Bronchial epithelial cell (primary cell): ENCODE measurements around the gene MLH1. TPM values are rescaled to one million over a fixed set of nuclear protein-coding genes. Genes with fewer than 3 reads are reported as not detected.
A peak's percentile ranks its signal among the peaks of the same experiment; 100 is the strongest.

Source experiments
- DNase-seq: peaks from one replicate; pipeline ENCODE4 v3.0.0-alpha.2; 2010; ENCODE audit warnings: low read depth
- FAIRE-seq: peaks from 2 replicates; lab custom pipeline; 2011; peaks lifted over from hg19 to GRCh38; lab: Jason Lieb, UNC
- H3K27me3 ChIP-seq: 2 replicates; pipeline ENCODE4 v1.5.1; 2011; ENCODE audit warnings: low read length; ENCODE audit not compliant: control insufficient read depth, insufficient read depth
- H3K36me3 ChIP-seq: 2 replicates; pipeline ENCODE4 v1.5.1; 2011; ENCODE audit warnings: low read length; ENCODE audit not compliant: control insufficient read depth, insufficient read depth
- H3K4me3 ChIP-seq: 2 replicates; pipeline ENCODE4 v1.5.1; 2011; ENCODE audit warnings: mild to moderate bottlenecking, low read depth, low read length, control low read depth
- total RNA-seq: library from RNA; depleted of rRNA; stranded (reverse); fragments of >200 nt; gene quantifications from 2 replicates; pipeline ENCODE4 v1.2.1, GENCODE V29; 2014
- TF ChIP-seq, protein P1 (sequence below): IDR thresholded peaks from 2 replicates; pipeline ENCODE4 v1.5.1; 2011; ENCODE audit warnings: mild to moderate bottlenecking, moderate library complexity, low read length, control low read depth, inconsistent platforms; ENCODE audit not compliant: insufficient read depth, severe bottlenecking

Gene MLH1
- total RNA-seq, 1 donor from 2014 or later: 28.7 TPM

DNA sequence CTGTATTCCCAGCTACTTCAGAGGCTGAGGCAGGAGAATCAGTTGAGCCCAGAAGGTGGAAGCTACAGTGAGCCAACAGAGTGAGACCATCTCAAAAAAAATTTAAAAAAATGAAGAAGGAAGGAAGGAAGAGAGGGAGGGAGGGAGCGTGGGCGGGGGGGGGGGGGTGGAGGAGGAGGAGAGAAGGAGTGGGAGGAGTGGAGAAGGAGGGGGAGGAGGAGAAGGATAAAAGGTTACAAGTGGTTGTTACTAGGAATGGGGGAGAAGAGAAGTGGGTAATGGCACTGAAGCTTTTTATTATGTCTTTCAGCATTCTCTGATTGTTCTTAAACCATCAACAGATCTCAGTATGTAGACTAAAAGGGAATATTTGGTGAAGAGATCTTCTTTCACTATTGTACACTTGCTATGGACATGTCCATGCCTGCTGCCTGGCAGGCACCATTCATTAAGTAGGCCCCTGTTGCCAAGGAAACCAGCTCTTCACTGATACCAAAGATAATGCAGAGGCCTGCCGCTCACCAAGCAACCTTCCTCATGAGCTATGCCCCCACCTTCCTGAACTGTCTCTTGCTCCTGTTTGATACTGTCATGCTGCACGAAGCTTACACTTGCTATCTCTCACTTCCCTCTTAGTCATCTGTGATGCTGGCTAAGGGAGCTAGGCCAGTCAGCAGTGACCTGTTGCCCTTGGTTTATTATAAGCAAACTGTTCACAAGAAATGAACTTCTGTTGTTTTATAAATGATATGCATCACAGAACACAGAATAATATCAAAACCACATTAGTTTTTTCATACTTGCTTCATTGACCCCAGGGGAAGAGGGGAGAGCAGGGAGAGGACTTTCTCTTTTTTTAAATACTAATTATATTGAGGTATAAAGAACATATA, 23.5 kb upstream of the MLH1 start:
- DNase-seq: peak; percentile 95
- peak; percentile 79 for FAIRE-seq
- H3K27me3 ChIP-seq: no peaks in the 10 kb centered on the region
- TF ChIP-seq, protein P1, sequence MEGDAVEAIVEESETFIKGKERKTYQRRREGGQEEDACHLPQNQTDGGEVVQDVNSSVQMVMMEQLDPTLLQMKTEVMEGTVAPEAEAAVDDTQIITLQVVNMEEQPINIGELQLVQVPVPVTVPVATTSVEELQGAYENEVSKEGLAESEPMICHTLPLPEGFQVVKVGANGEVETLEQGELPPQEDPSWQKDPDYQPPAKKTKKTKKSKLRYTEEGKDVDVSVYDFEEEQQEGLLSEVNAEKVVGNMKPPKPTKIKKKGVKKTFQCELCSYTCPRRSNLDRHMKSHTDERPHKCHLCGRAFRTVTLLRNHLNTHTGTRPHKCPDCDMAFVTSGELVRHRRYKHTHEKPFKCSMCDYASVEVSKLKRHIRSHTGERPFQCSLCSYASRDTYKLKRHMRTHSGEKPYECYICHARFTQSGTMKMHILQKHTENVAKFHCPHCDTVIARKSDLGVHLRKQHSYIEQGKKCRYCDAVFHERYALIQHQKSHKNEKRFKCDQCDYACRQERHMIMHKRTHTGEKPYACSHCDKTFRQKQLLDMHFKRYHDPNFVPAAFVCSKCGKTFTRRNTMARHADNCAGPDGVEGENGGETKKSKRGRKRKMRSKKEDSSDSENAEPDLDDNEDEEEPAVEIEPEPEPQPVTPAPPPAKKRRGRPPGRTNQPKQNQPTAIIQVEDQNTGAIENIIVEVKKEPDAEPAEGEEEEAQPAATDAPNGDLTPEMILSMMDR: no peak
- H3K36me3 ChIP-seq: no peaks in the 10 kb centered on the region
- no peak overlapping the region for H3K4me3 ChIP-seq

DNA sequence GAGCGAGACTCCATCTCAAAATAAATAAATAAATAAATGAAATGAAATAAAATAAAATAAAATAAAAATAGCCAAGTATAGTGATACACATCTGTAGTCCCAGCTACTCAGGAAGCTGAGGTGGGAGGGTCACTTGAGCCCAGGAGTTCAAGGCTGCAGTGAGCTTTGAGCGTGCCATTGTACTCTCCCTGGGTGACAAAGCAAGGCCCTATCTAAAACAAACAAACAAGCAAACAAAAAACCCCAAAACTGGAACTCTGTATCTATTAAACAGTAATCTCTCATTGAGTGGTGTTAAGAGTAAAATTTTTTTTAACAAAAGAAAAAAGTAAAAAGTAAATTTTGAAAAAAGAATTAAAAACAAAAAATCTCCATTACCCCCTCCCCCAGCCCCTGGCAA, 21.2 kb upstream of the MLH1 start:
- FAIRE-seq (no peak), DNase-seq (no peak)
- TF ChIP-seq, protein P1: no peak
- Histone ChIP-seq H3K4me3 (no peak overlapping the region), H3K36me3 (no peaks in the 10 kb centered on the region), H3K27me3 (no peaks in the 10 kb centered on the region)

DNA sequence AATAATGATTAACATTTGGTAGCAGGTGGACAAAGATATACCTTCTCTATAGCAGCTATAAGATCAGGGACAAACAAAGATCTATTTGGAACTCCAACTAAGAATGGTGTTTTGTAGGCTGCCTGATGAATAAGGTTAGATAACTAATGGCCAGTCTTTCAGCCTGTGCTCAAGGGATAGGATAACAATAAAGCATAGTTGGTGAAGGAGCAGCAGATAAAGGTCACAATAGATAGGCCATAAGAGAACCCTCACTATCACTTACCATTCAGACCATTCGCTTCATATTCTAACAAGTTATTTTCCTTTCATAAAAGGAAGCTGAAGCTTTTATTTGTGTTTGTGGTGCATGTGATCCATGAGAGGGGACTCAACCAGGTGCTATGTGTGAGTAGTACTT, 20.2 kb upstream of the MLH1 start:
- no peak for DNase-seq
- H3K4me3 ChIP-seq: no peak overlapping the region
- no peaks in the 10 kb centered on the region for H3K36me3 ChIP-seq
- no peaks in the 10 kb centered on the region for H3K27me3 ChIP-seq
- no peak for FAIRE-seq
- TF ChIP-seq, protein P1: no peak

DNA sequence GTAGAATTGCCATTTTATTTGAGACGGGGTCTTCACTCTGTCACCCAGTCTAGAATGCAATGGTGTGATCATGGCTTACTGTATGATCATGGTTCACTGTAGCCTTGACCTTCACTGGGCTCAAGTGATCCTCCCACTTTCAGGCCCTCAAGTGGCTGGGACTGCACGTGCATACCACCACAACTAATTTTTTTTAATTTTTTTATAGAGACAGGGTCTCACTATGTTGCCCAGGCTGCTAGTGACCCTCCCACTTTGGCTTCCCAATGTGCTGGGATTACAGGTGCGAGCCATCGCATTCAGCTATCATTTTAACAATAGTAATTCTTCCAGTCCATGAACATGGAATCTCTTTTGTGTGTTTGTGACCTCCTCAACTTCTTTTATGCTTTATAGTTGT, 12.3 kb upstream of the MLH1 start:
- TF ChIP-seq, protein P1: no peak
- FAIRE-seq (no peak), DNase-seq (no peak)
- Histone ChIP-seq H3K27me3 (no peaks in the 10 kb centered on the region), H3K4me3 (no peak overlapping the region), H3K36me3 (peaks cover 7% of the 10 kb centered on the region)

DNA sequence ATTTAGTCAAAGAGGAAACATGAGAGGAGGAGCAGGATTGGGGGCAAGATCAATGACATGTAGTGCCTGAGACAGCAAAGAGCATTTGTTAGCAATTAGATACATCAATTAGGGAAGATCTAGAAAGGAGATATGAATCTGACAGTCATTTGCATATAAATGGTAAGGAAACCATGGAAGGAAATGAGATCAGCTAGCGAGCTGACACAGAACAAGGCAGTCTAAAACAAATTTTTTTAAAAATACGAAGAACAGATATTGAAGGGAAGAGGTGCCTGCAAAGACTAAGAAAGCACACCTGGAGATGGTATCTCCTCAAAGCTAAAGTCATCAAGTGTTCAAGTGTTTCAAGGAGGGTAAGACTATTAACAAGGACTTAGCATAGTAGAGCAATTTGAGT, 5.0 kb upstream of the MLH1 start:
- H3K27me3 ChIP-seq: no peaks in the 10 kb centered on the region
- TF ChIP-seq, protein P1: no peak
- no peak for FAIRE-seq
- H3K36me3 ChIP-seq: peaks cover 12% of the 10 kb centered on the region
- no peak for DNase-seq
- H3K4me3 ChIP-seq: no peak overlapping the region
